H1 (cell line): ENCODE results near the gene EMC1. TPM values are rescaled to one million over a fixed set of nuclear protein-coding genes. Genes with fewer than 3 reads are reported as not detected.
"Not testable (repeated sequence)": the region's sequence is repeated elsewhere in the genome, so short reads cannot be mapped to it uniquely, and the experiment has no call there.

ENCODE experiments used
- CTCF ChIA-PET: fragments of 300-600 bp; sonication (Branson Sonifier 250); formaldehyde crosslinking; loops from one replicate; lab custom pipeline; 2021; ENCODE audit not compliant: partially characterized antibody; lab: Charles Lee
- POLR2A ChIA-PET: fragments of 300-600 bp; sonication (Branson Sonifier 250); formaldehyde crosslinking; loops from one replicate; lab custom pipeline; 2021; ENCODE audit warnings: inconsistent platforms; ENCODE audit not compliant: partially characterized antibody; lab: Charles Lee
- DNase-seq, 2 experiments: peaks; one replicate each; pipeline versions ENCODE4 v3.0.0 to v3.0.0-alpha.2; 2010 to 2022; ENCODE audit warnings: low spot score in 2 of 2, low read depth in 1 of 2, mixed read lengths in 1 of 2
- FAIRE-seq: peaks from 2 replicates; lab custom pipeline; 2011; peaks lifted over from hg19 to GRCh38; lab: Jason Lieb, UNC
- H2AFZ ChIP-seq: 2 replicates; pipeline ENCODE4 v1.8.1; 2012; ENCODE audit warnings: low read length, inconsistent platforms
- H2AK5ac ChIP-seq: 2 replicates; pipeline ENCODE4 v1.6.1; 2013; ENCODE audit warnings: low read depth, low read length
- H2BK120ac ChIP-seq: replicated peaks from 2 replicates; pipeline ENCODE3; 2013; ENCODE audit warnings: low read depth, low read length, inconsistent platforms
- H2BK12ac ChIP-seq: 2 replicates; pipeline ENCODE4 v1.6.1; 2013; ENCODE audit warnings: low read depth, low read length
- H2BK15ac ChIP-seq: 2 replicates; pipeline ENCODE4 v1.6.1; 2013; ENCODE audit warnings: low read length
- H2BK20ac ChIP-seq: 2 replicates; pipeline ENCODE4 v1.6.1; 2013; ENCODE audit warnings: low read length
- H2BK5ac ChIP-seq: 2 replicates; pipeline ENCODE4 v1.6.1; 2013; ENCODE audit warnings: low read depth, low read length
- H3K14ac ChIP-seq: 2 replicates; pipeline ENCODE4 v1.6.1; 2013; ENCODE audit warnings: inconsistent platforms; ENCODE audit not compliant: insufficient read length
- H3K18ac ChIP-seq: 2 replicates; pipeline ENCODE4 v1.6.1; 2013; ENCODE audit warnings: low read length; ENCODE audit errors: extremely low read depth
- H3K23ac ChIP-seq: 2 replicates; pipeline ENCODE4 v1.6.1; 2013; ENCODE audit warnings: inconsistent platforms; ENCODE audit not compliant: insufficient read length
- H3K23me2 ChIP-seq: 2 replicates; pipeline ENCODE4 v1.6.1; 2013; ENCODE audit warnings: low read depth, low read length
- H3K27ac ChIP-seq: 2 replicates; pipeline ENCODE4 v1.6.1; 2011; ENCODE audit warnings: low read depth, low read length, inconsistent platforms
- H3K27me3 ChIP-seq, 4 experiments: replicated peaks in 1 of 4; 1 replicate in 1 of 4; 2 replicates in 3 of 4; pipeline versions ENCODE4 v1.6.1 to v1.8.1; 2011 to 2013; ENCODE audit warnings: low read length in 3 of 4, mild to moderate bottlenecking in 3 of 4, inconsistent platforms in 2 of 4, mixed read lengths in 2 of 4, moderate library complexity in 1 of 4; ENCODE audit not compliant: control insufficient read depth in 3 of 4, insufficient read depth in 3 of 4; ENCODE audit errors: extremely low read depth in 1 of 4
- H3K36me3 ChIP-seq, 4 experiments: 2 replicates each; pipeline versions ENCODE4 v1.6.1 to v1.8.1; 2011 to 2013; ENCODE audit warnings: mild to moderate bottlenecking in 4 of 4, low read length in 3 of 4, moderate library complexity in 2 of 4, control low read depth in 1 of 4, inconsistent platforms in 1 of 4; ENCODE audit not compliant: insufficient read depth in 4 of 4, control insufficient read depth in 2 of 4
- H3K4ac ChIP-seq: replicated peaks from 2 replicates; pipeline ENCODE3; 2013; ENCODE audit warnings: low read length, low read depth, mixed read lengths, inconsistent platforms; ENCODE audit not compliant: insufficient read length
- H3K4me1 ChIP-seq, 4 experiments: replicated peaks in 1 of 4; 1 replicate in 1 of 4; 2 replicates in 3 of 4; pipeline versions ENCODE4 v1.6.1 to v1.8.1; 2011 to 2013; ENCODE audit warnings: low read length in 3 of 4, inconsistent platforms in 2 of 4, mixed read lengths in 1 of 4; ENCODE audit not compliant: insufficient read depth in 4 of 4, control insufficient read depth in 3 of 4
- H3K4me2 ChIP-seq, 2 experiments: 2 replicates each; pipeline versions ENCODE4 v1.6.1 to v1.8.1; 2011 to 2013; ENCODE audit warnings: low read depth in 2 of 2, low read length in 2 of 2, control low read depth in 1 of 2, inconsistent platforms in 1 of 2, mild to moderate bottlenecking in 1 of 2; ENCODE audit not compliant: insufficient read depth in 1 of 2
- H3K4me3 ChIP-seq, 4 experiments: fragments of 200-600, 300-600 bp in 1 of 4; sonication (generic), shearing (Covaris generic), sonication (Bioruptor Twin) in 1 of 4; 2 replicates each; pipeline versions ENCODE4 v1.5.1 to v1.8.1; 2011 to 2016; ENCODE audit warnings: low read length in 4 of 4, low read depth in 3 of 4, control low read depth in 2 of 4, inconsistent platforms in 2 of 4, mild to moderate bottlenecking in 2 of 4, mixed read lengths in 1 of 4, moderate library complexity in 1 of 4; ENCODE audit not compliant: insufficient read depth in 2 of 4; ENCODE audit errors: extremely low read depth in 1 of 4
- H3K56ac ChIP-seq: replicated peaks from 2 replicates; pipeline ENCODE3; 2013; ENCODE audit warnings: low read depth, mild to moderate bottlenecking, mixed read lengths, low read length, inconsistent platforms; ENCODE audit not compliant: insufficient read length
- H3K79me1 ChIP-seq: 2 replicates; pipeline ENCODE4 v1.6.1; 2013; ENCODE audit warnings: low read depth, low read length, control low read depth
- H3K79me2 ChIP-seq, 2 experiments: 2 replicates each; pipeline versions ENCODE4 v1.6.1 to v1.8.1; 2012 to 2013; ENCODE audit warnings: low read length in 2 of 2, mild to moderate bottlenecking in 2 of 2, inconsistent platforms in 1 of 2; ENCODE audit not compliant: insufficient read depth in 2 of 2, control insufficient read depth in 1 of 2
- H3K9ac ChIP-seq, 4 experiments: replicated peaks in 1 of 4; 1 replicate in 1 of 4; 2 replicates in 3 of 4; pipeline versions ENCODE4 v1.6.1 to v1.8.1; 2011 to 2013; ENCODE audit warnings: low read depth in 3 of 4, low read length in 3 of 4, control low read depth in 2 of 4, mild to moderate bottlenecking in 2 of 4, moderate library complexity in 2 of 4, inconsistent platforms in 1 of 4; ENCODE audit errors: extremely low read depth in 1 of 4
- H3K9me3 ChIP-seq, 2 experiments: 2 replicates each; pipeline versions ENCODE4 v1.6.1 to v1.8.1; 2012 to 2013; ENCODE audit warnings: mild to moderate bottlenecking in 2 of 2, moderate library complexity in 2 of 2, control low read depth in 1 of 2, inconsistent platforms in 1 of 2, low read depth in 1 of 2, low read length in 1 of 2, mixed read lengths in 1 of 2; ENCODE audit not compliant: insufficient read depth in 2 of 2
- H4K20me1 ChIP-seq, 2 experiments: replicated peaks in 1 of 2; 2 replicates each; pipeline versions ENCODE3 to v1.8.1; 2011 to 2013; ENCODE audit warnings: inconsistent platforms in 2 of 2, low read length in 2 of 2, mild to moderate bottlenecking in 1 of 2; ENCODE audit not compliant: insufficient read depth in 2 of 2, control insufficient read depth in 1 of 2
- H4K5ac ChIP-seq: 2 replicates; pipeline ENCODE4 v1.6.1; 2013; ENCODE audit warnings: low read length, low read depth, mixed read lengths, inconsistent platforms; ENCODE audit not compliant: insufficient read length
- H4K8ac ChIP-seq: 2 replicates; pipeline ENCODE4 v1.8.0; 2013; ENCODE audit warnings: mild to moderate bottlenecking, moderate library complexity, low read length, inconsistent platforms; ENCODE audit not compliant: insufficient read depth; ENCODE audit errors: extremely low read depth
- H4K91ac ChIP-seq: replicated peaks from 2 replicates; pipeline ENCODE3; 2013; ENCODE audit warnings: low read length, mixed read lengths, inconsistent platforms; ENCODE audit not compliant: insufficient read length
- WGBS, 2 experiments: shearing (Covaris generic) in 1 of 2; methylation state at CpG; one replicate each; pipeline versions ENCODE4 v1.1.6 to v1.1.7; 2013 to 2015; ENCODE audit warnings: low lambda C conversion rate in 2 of 2, mixed read lengths in 2 of 2, inconsistent platforms in 1 of 2, low coverage in 1 of 2, missing lambda C conversion rate in 1 of 2; ENCODE audit not compliant: insufficient replicate concordance in 2 of 2, insufficient coverage in 1 of 2, insufficient read length in 1 of 2; ENCODE audit errors: extremely low coverage in 1 of 2, missing lambda C conversion rate in 1 of 2; 5-methylcytosine and 5-hydroxymethylcytosine counted together
- polyA plus RNA-seq, 7 experiments: library from polyadenylated mRNA; depleted of rRNA in 3 of 7; stranded (reverse) in 5 of 7; unstranded in 2 of 7; fragments of >200 nt in 5 of 7; fragments of 200-250 nt in 2 of 7; gene quantifications; 1 replicate in 5 of 7; 2 replicates in 1 of 7; 4 replicates in 1 of 7; pipeline versions ENCODE4 v1.2.1 to v1.2.3, GENCODE V29; 2011 to 2013; ENCODE audit warnings: missing spikeins in 2 of 7, mixed read lengths in 2 of 7
- total RNA-seq: library from RNA; stranded (reverse); fragmentation: NEBNext Ultra II Directional; extraction: Animal tissue kit (Norgen Biotek cat#: 25700); gene quantifications from 2 replicates; pipeline ENCODE4 v1.2.1, GENCODE V29; 2021

Gene EMC1
- total and polyA plus RNA-seq, 2 of the 8 experiments (the other 6 are each of a cell fraction or from before 2014, with no cell fraction given), result 51.0 to 53.5 TPM

DNA sequence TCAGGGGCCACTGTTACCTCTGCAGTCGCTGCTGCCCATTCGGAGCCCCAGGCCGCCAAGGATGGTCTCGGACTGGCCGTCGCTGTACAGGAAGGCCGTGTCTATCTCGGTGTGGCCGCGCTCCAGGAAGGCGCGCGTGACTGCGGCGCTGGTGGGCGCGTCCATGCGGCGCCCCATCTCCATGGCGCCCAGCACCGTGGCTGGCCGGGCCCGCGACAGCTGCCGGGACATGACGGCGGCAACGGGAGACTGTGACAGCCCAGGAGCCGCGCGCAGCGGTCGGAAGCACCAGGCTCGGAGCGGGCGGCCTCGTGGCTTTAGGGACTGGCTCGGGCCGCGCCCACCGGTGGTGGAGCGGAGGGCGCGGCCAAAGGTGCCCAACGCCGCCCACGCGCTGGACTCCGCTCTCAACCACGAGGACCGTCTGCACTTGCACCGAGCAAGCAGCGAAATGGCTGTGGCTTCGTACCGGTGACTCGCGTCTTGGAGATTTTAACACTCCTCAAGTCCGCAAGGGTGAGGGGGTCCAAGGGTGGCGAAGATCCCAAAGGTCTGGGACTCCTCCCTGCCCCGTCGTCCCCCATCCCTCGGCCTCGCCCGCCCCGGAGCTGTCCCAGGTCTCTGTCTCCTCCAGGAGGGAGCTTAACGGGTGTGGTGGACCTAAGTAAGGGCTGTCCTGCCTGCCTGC lies 22.7 kb upstream of the EMC1 start:
- H4K5ac ChIP-seq, H2AK5ac ChIP-seq, H3K36me3 ChIP-seq, CTCF ChIA-PET, DNase-seq, H2AFZ ChIP-seq, H3K4ac ChIP-seq, H3K27ac ChIP-seq, H2BK12ac ChIP-seq, H3K9me3 ChIP-seq, H4K8ac ChIP-seq, FAIRE-seq, H3K79me2 ChIP-seq, H4K91ac ChIP-seq, H3K56ac ChIP-seq, H3K14ac ChIP-seq, H3K23me2 ChIP-seq, H3K4me3 ChIP-seq, H3K79me1 ChIP-seq, H2BK20ac ChIP-seq, H3K27me3 ChIP-seq, H4K20me1 ChIP-seq, H3K23ac ChIP-seq, H2BK120ac ChIP-seq, H3K9ac ChIP-seq, H3K18ac ChIP-seq, H2BK15ac ChIP-seq, H3K4me1 ChIP-seq, H2BK5ac ChIP-seq: not testable (repeated sequence)
- POLR2A ChIA-PET, result interaction anchor here (1.8 to 1.9 kb wide), 2 partner anchors 14 to 22 kb away, joined by 4 to 5 read pairs; partner anchors contain the start of genes EMC1 and MRTO4
- WGBS, 2 experiments, result 72% methylated on average over 22 of the region's 66 CpGs; no CpG with 5 or more reads in 1 of the 2 experiments
- peak overlapping the region in 1 of 2 experiments; percentile 48; a peak in 1 of 4 replicates for H3K4me2 ChIP-seq
